Measurements from ENCODE around the gene IGSF3. TPM values are rescaled to one million over a fixed set of nuclear protein-coding genes. Genes with fewer than 3 reads are reported as not detected.

IGSF3 gene
- total and polyA plus RNA-seq, 10 of the 15 experiments (the other 5 are each of a cell fraction or from before 2014, with no cell fraction given), result 1.4 to 18.0 (median 9.6) TPM

GRCh38 chr1:116580446-116581322 lies 86.8 kb downstream of the IGSF3 start:
- intact Hi-C loops (cut with micrococcal nuclease; ENCODE audit: unreplicated experiment), result no loop called here
- Histone ChIP-seq H3K4me2 (ENCODE audit: control insufficient read depth, insufficient read depth) (no peak overlapping the region), H3K4me1 (ENCODE audit: control insufficient read depth, insufficient read depth, low read length) (peaks cover 2% of the 10 kb centered on the region), H3K27me3 (replicated peaks in 1 of 2; ENCODE audit: control insufficient read depth in 2 of 2, insufficient read depth in 2 of 2, low read length in 1 of 2) (no peaks in the 10 kb centered on the region), H3K27ac (ENCODE audit: control insufficient read depth, insufficient read depth) (no peak overlapping the region), H3K9me3 (replicated peaks; ENCODE audit: control insufficient read depth, insufficient read depth, low read length) (no peaks in the 10 kb centered on the region), H3K79me2 (ENCODE audit: control insufficient read depth, insufficient read depth, low read length) (no peaks in the 10 kb centered on the region), H3K4me3 (no peak overlapping the region), H2AFZ (ENCODE audit: control insufficient read depth, low read depth, low read length) (no peak overlapping the region), H3K36me3 (ENCODE audit: control insufficient read depth in 2 of 2, insufficient read depth in 2 of 2, low read length in 1 of 2) (no peaks in the 10 kb centered on the region), H4K20me1 (ENCODE audit: control insufficient read depth, insufficient read depth) (no peaks in the 10 kb centered on the region), H3K9ac (ENCODE audit: control insufficient read depth, insufficient read depth, low read length) (no peak overlapping the region)
- FAIRE-seq (no peak), DNase-seq (ENCODE audit: low read depth, low spot score) (no peak), ATAC-seq (no peak)
- ChIA-PET SMC1A (ENCODE audit: uncharacterized antibody, unreplicated experiment) (interaction anchor here (1.0 to 4.7 kb wide), 3 partner anchors 15 to 153 kb away, joined by 3 to 23 read pairs (median 3); no protein-coding TSS in a partner anchor), RAD21 (ENCODE audit: unreplicated experiment) (interaction anchor here (1.6 kb wide), 1 partner anchor 15 kb away, joined by 6 read pairs; no protein-coding TSS in a partner anchor), CTCF (interaction anchor here (4.7 to 4.8 kb wide), 2 partner anchors 16 to 92 kb away, joined by 27 to 34 read pairs; no protein-coding TSS in a partner anchor), POLR2A (no interaction called here)
- WGBS (ENCODE audit: insufficient coverage, insufficient replicate concordance, low lambda C conversion rate, missing lambda C conversion rate), result 100% methylated on average over 7 of the region's 7 CpGs
- in situ Hi-C loops (cut with MboI), result no loop called here
- no TSS peak for BruUV-seq (replicated peaks)
- TF ChIP-seq ZBTB4 (CRISPR knock-in tag; IDR thresholded peaks at IDR 0.05) (no peak), KAT2A (conservative IDR thresholded peaks at IDR 0.05; ENCODE audit: control insufficient read depth, low read depth, low read length) (no peak), RAD21 (IDR thresholded peaks at IDR 0.05; ENCODE audit: insufficient read depth, low read depth, low read length) (no peak), JUND (IDR thresholded peaks at IDR 0.05; ENCODE audit: low read depth, low read length) (no peak), CUX1 (IDR thresholded peaks at IDR 0.05; ENCODE audit: insufficient replicate concordance, low read depth, low read length) (no peak), FOXM1 (IDR thresholded peaks at IDR 0.05; ENCODE audit: low read depth, low read length) (no peak), SRF (IDR thresholded peaks at IDR 0.05; ENCODE audit: low read depth in 2 of 2, low read length in 2 of 2) (no peak), ZNF687 (IDR thresholded peaks at IDR 0.05) (no peak)
